Common myeloid progenitor, CD34-positive (primary cell): ENCODE measurements around the gene LGR4.

ENCODE experiments used
- CTCF ChIA-PET: fragments of 350-600 bp; sonication (Branson Sonifier 250); formaldehyde crosslinking; loops from one replicate; lab custom pipeline; 2021; ENCODE audit warnings: antibody characterized with exemption; lab: Charles Lee
- POLR2A ChIA-PET: fragments of 350-600 bp; sonication (Branson Sonifier 250); formaldehyde crosslinking; loops from one replicate; lab custom pipeline; 2021; ENCODE audit warnings: antibody characterized with exemption; lab: Charles Lee
- DNase-seq, 3 donors: peaks; one replicate each; pipeline versions ENCODE4 v3.0.0 to v3.0.0-alpha.2; 2013
- H3K27ac ChIP-seq, 2 experiments: 1 replicate in 1 of 2; 2 replicates in 1 of 2; pipeline ENCODE4 v1.7.0; 2013; ENCODE audit warnings: inconsistent platforms in 2 of 2, low read length in 2 of 2, mild to moderate bottlenecking in 2 of 2, low read depth in 1 of 2, moderate library complexity in 1 of 2; ENCODE audit not compliant: severe bottlenecking in 2 of 2, insufficient read depth in 1 of 2, poor library complexity in 1 of 2
- H3K27me3 ChIP-seq, 5 experiments: replicated peaks in 2 of 5; 1 replicate in 3 of 5; 2 replicates in 2 of 5; pipeline versions ENCODE4 v1.6.1 to v1.7.0; 2013; ENCODE audit warnings: low read length in 4 of 5, mild to moderate bottlenecking in 2 of 5, moderate library complexity in 2 of 5, inconsistent platforms in 1 of 5; ENCODE audit not compliant: insufficient read depth in 5 of 5, control insufficient read depth in 4 of 5
- H3K36me3 ChIP-seq, 4 experiments: 1 replicate in 2 of 4; 2 replicates in 2 of 4; pipeline versions ENCODE4 v1.6.1 to v1.7.0; 2013; ENCODE audit warnings: low read length in 3 of 4, control low read depth in 1 of 4, mild to moderate bottlenecking in 1 of 4; ENCODE audit not compliant: control insufficient read depth in 4 of 4, insufficient read depth in 4 of 4
- H3K4me1 ChIP-seq, 4 experiments: 1 replicate in 3 of 4; 2 replicates in 1 of 4; pipeline versions ENCODE4 v1.6.1 to v1.7.1; 2013; ENCODE audit warnings: low read length in 3 of 4, mild to moderate bottlenecking in 3 of 4, control low read depth in 1 of 4, inconsistent platforms in 1 of 4, moderate library complexity in 1 of 4; ENCODE audit not compliant: control insufficient read depth in 4 of 4, insufficient read depth in 4 of 4; ENCODE audit errors: control extremely low read depth in 1 of 4
- H3K4me3 ChIP-seq, 7 experiments: 1 replicate in 4 of 7; 2 replicates in 3 of 7; pipeline versions ENCODE4 v1.5.1 to v1.7.0; 2013; ENCODE audit warnings: mild to moderate bottlenecking in 7 of 7, low read length in 6 of 7, moderate library complexity in 6 of 7, inconsistent platforms in 2 of 7, low read depth in 2 of 7, control low read depth in 1 of 7; ENCODE audit not compliant: insufficient read depth in 4 of 7, control insufficient read depth in 1 of 7; ENCODE audit errors: extremely low read depth in 1 of 7
- H3K9me3 ChIP-seq, 5 experiments: 1 replicate in 4 of 5; 2 replicates in 1 of 5; pipeline versions ENCODE4 v1.6.1 to v1.7.1; 2013; ENCODE audit warnings: low read length in 4 of 5, mild to moderate bottlenecking in 2 of 5, inconsistent platforms in 1 of 5, low read depth in 1 of 5, moderate library complexity in 1 of 5; ENCODE audit not compliant: control insufficient read depth in 4 of 5, insufficient read depth in 2 of 5; ENCODE audit errors: control extremely low read depth in 1 of 5
- WGBS: methylation state at CpG from one replicate; pipeline ENCODE4 v1.1.5; 2013; ENCODE audit not compliant: insufficient coverage; 5-methylcytosine and 5-hydroxymethylcytosine counted together

Gene LGR4

DNA sequence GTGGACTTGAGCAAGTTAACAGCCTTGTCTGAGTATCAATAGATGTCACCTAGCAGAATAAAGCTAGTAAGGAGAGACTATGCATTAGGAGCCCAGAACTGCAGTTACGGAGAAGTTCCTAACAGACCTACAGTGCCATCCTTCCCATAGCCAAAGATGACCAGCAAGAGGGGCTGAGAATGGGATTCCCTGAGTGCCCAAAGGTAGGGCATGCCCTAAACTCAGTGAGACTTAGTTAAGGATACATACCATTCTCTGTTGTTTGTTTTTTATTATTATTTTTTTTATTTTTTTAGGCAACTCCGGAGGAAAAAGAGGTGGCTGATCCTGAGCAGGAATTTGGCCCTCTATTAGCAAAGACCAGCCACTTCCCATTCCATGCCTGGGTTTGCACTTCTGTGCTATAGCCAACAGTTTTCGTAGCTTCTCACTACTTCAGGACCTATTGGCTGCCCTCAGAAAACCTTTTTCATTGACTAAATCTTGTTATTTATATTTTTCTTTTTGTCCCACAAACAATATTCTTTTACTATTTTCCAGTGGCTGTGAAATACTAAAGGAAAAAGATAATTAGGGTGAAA lies 76.2 kb downstream of the LGR4 start:
- 100% methylated on average over 1 of the region's 3 CpGs for WGBS
- POLR2A ChIA-PET, result no interaction called here
- Histone ChIP-seq H3K36me3 (no peaks in the 10 kb centered on the region), H3K9me3 (no peaks in the 10 kb centered on the region), H3K4me1 (no peaks in the 10 kb centered on the region), H3K27me3 (no peaks in the 10 kb centered on the region), H3K4me3 (no peak overlapping the region), H3K27ac (no peak overlapping the region)
- no peak for DNase-seq
- CTCF ChIA-PET, result no interaction called here

DNA sequence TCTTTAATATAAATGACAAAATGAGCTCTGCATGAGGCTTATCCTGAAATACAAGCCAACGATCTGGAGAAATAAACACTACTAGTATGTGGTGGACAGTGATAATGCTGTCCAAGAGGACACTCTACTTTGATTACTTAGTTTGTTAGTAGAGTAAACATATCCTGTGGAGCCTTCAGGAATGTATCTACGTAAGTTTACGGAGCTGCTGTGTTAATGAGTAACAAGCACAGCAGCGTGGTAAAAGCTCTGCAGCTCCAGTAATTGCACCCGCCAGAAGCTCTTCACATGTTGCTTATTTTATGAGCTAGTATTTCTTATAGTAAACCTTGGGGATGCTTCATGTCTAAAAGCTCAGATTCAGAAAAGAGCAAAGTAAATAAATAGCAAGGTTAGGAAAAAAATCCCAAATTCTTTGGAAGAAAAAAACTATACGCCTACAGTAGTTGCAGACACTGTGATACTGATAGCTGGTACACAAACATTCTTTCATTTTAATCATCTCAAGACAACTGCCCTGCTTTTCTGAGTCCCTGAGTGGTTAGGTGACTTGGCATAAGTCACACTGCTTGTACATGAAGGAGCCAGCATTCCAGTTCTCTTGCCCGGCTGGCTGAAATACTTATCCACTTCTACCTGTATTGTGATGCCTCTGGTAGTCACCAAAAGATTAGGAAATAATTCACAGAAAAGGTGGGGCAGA lies 76.9 kb downstream of the LGR4 start:
- no peaks in the 10 kb centered on the region for H3K36me3 ChIP-seq
- H3K4me1 ChIP-seq, result no peaks in the 10 kb centered on the region
- CTCF ChIA-PET, result interaction anchor here (0.7 kb wide), 2 partner anchors 89 to 685 kb away, joined by 4 read pairs; no protein-coding TSS in a partner anchor
- WGBS, result 100% methylated on average over 5 of the region's 7 CpGs
- no peak overlapping the region for H3K27ac ChIP-seq
- no peaks in the 10 kb centered on the region for H3K9me3 ChIP-seq
- H3K4me3 ChIP-seq, result no peak overlapping the region
- no peaks in the 10 kb centered on the region for H3K27me3 ChIP-seq
- no peak for DNase-seq
- POLR2A ChIA-PET, result no interaction called here

DNA sequence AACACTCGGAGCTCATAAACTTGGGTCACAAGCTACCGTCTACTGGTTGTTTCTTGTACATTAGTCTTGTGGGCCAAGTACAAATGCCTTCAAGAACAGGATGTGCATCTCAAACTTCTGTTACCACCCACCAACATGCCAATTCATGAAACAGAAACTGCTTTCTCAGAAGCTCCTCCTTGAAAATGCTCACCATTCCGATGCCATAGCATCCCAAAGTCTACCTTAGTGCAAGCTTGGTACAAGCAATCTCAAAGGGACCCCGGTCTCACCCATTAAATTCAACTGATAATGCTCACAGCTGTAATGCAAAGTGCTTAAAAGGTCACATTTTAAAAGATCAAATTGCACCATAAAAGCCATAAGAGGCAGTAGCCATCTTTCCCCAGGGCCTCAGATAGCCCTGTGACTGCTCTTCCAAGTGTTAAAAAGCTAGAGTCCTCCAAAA lies 77.8 kb downstream of the LGR4 start:
- Histone ChIP-seq H3K27ac (no peak overlapping the region), H3K36me3 (no peaks in the 10 kb centered on the region), H3K27me3 (no peaks in the 10 kb centered on the region), H3K4me1 (no peaks in the 10 kb centered on the region), H3K4me3 (no peak overlapping the region), H3K9me3 (no peaks in the 10 kb centered on the region)
- POLR2A ChIA-PET, result interaction anchor here (0.6 kb wide), 1 partner anchor 91 kb away, joined by 5 read pairs; no protein-coding TSS in a partner anchor
- CTCF ChIA-PET, result no interaction called here
- no peak for DNase-seq
- WGBS, result 88% methylated on average over 3 of the region's 4 CpGs

DNA sequence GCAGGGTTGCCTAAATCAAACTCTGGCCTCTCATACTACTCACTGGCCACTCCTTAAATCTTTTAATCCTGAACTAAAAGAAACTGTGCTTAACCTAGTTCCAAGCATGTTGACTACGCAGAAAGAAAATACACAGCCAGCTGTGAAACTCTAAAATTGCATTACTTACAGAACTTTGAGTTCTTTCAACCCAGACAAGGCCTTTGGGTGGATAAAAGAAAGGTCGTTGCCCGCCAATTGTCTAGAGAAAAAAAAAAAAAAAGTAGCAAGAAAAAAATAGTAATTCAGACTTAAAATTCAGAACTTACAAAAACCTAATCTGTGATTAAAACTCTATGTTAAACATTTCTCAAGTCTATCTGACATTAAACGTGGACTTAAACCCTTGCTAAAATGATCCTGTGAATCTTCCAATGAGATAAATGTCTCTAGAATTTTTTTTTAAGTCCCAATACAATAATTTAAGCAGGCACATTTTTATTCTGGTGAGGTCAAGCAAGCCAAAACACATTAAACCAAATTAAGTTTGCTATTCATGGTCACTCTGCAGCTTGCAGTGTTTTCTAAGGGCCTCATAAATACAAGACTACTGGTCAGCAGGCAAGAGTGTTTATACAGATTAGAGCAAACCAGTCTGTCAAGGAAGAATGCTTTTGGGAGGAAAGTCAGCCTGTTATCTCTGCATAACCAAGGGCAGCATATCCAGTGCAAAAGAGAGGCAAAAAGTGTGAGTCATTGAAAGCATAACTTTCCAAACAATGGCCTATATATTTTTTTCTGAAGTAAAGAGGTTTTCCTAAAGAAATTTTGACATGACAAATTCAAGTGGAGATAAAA lies 80.1 kb downstream of the LGR4 start:
- peak in 1 of 3 donors; percentile 10 for DNase-seq
- CTCF ChIA-PET, result interaction anchor here (0.9 kb wide), 1 partner anchor 28 kb away, joined by 4 read pairs; no protein-coding TSS in a partner anchor
- H3K36me3 ChIP-seq, result no peaks in the 10 kb centered on the region
- no peaks in the 10 kb centered on the region for H3K27me3 ChIP-seq
- no peaks in the 10 kb centered on the region for H3K4me1 ChIP-seq
- no peak overlapping the region for H3K4me3 ChIP-seq
- no peaks in the 10 kb centered on the region for H3K9me3 ChIP-seq
- POLR2A ChIA-PET, result no interaction called here
- 100% methylated on average over 1 of the region's 4 CpGs for WGBS
- H3K27ac ChIP-seq, result no peak overlapping the region

DNA sequence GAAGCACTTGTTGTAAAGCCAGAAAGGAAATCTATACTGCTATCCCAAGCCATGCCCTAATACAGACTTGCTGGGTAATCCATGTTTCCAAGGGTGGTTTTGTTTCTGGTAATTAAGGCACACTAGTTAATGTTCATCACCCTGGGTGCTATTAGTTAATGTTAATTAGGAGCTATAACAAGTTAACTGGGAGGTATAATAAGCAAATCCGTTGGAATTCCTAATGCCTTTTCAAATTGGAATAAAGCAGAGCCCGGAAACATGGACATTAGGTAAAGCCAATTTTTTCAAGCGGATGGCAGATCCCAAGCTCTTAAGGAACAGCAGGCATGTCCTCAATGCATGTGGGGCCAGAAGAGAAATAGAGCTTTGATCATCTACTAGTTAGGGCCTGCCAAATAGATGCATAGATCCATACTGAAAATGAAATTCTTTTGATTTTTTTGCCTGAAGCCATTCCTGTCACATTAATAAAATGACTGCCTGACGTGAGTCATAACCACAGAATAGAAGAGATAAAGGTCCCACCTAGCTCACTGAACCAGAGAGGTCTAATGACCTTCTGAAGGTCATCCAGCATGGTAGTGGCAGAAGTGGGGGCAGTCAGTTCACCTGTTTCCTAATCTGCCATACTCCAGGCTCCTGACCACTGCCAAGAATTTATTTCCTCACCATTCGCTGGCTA lies 81.1 kb downstream of the LGR4 start:
- H3K4me1 ChIP-seq, result no peaks in the 10 kb centered on the region
- ChIA-PET CTCF (interaction anchor here (0.9 kb wide), 1 partner anchor 27 kb away, joined by 4 read pairs; no protein-coding TSS in a partner anchor), POLR2A (no interaction called here)
- H3K27me3 ChIP-seq, result no peaks in the 10 kb centered on the region
- DNase-seq, result no peak
- no peak overlapping the region for H3K27ac ChIP-seq
- no peaks in the 10 kb centered on the region for H3K36me3 ChIP-seq
- WGBS, result 95% methylated on average over 4 of the region's 5 CpGs
- H3K9me3 ChIP-seq, result no peaks in the 10 kb centered on the region
- H3K4me3 ChIP-seq, result no peak overlapping the region

DNA sequence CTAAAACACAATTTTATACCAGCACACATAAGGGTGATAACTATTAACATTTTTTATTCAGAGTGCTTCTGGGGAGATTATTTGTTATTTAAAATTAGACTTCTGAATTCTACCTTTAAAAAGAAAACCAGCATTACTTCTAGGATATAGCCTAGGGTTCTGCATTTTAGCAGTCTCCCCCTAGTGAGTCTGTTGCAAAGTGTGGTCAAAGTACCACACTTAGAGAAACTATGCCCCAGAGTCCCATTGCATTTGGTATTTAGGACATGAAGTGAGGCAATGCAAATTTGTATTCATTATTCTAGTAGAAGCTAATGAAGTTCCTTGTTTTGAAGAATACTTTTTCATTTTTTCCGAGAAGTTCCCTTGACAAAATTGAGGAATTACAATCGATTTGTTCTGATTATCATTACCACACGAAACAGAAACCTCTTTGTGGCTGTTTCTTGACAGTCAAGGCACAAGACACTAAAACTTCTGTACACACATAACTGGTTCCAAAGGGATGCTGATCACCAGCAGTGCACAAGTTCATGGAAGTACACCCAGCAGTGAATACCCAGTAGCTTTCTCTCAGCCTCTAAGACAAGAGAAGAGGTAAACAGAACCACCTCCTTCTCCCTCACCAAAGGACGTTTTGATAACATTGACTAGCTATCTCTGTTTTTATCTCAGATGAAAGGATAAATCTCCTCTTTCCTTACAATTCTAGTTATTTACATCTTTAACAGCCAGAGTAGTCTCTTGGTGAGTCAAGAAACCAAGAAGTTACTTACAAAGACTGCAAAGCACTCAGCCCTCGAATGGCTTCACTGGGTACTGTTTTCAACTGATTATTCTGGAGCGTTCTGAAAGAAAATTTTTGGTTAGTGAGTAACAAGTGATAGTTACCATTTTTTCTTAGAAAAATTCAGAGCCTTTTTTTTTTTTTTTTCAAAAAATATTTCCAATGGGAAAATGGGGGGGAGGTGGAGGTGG lies 82.0 kb downstream of the LGR4 start:
- ChIA-PET POLR2A (no interaction called here), CTCF (no interaction called here)
- Histone ChIP-seq H3K9me3 (no peaks in the 10 kb centered on the region), H3K27ac (no peak overlapping the region), H3K4me1 (no peaks in the 10 kb centered on the region), H3K36me3 (no peaks in the 10 kb centered on the region), H3K4me3 (no peak overlapping the region), H3K27me3 (no peaks in the 10 kb centered on the region)
- 96% methylated on average over 3 of the region's 6 CpGs for WGBS
- DNase-seq, result no peak
